Effector memory CD4-positive, alpha-beta T cell (primary cell): ENCODE measurements around the gene CCDC141.

Experiments used
- DNase-seq, 3 donors: peaks; one replicate each; pipeline ENCODE4 v3.0.0-alpha.2; 2020
- H3K27ac ChIP-seq: 2 replicates; pipeline ENCODE4 v1.7.0; 2013; ENCODE audit warnings: mild to moderate bottlenecking, low read length, moderate library complexity; ENCODE audit not compliant: insufficient read depth, poor library complexity, severe bottlenecking
- H3K27me3 ChIP-seq: replicated peaks from 2 replicates; pipeline ENCODE4 v1.7.0; 2013; ENCODE audit warnings: mild to moderate bottlenecking, low read length; ENCODE audit not compliant: insufficient read depth, control insufficient read depth, poor library complexity, severe bottlenecking
- H3K36me3 ChIP-seq: 2 replicates; pipeline ENCODE4 v1.7.0; 2013; ENCODE audit warnings: mild to moderate bottlenecking, low read length, moderate library complexity; ENCODE audit not compliant: control insufficient read depth, insufficient read depth
- H3K4me1 ChIP-seq: 2 replicates; pipeline ENCODE4 v1.7.0; 2013; ENCODE audit warnings: low read length, mild to moderate bottlenecking; ENCODE audit not compliant: control insufficient read depth, insufficient read depth, poor library complexity, severe bottlenecking
- H3K4me3 ChIP-seq: 2 replicates; pipeline ENCODE4 v1.7.0; 2013; ENCODE audit warnings: low read length, low read depth, mild to moderate bottlenecking; ENCODE audit not compliant: insufficient read depth, poor library complexity, severe bottlenecking
- H3K9me3 ChIP-seq: 2 replicates; pipeline ENCODE4 v1.7.0; 2013; ENCODE audit warnings: mild to moderate bottlenecking, low read length, moderate library complexity; ENCODE audit not compliant: control insufficient read depth

Gene CCDC141

DNA sequence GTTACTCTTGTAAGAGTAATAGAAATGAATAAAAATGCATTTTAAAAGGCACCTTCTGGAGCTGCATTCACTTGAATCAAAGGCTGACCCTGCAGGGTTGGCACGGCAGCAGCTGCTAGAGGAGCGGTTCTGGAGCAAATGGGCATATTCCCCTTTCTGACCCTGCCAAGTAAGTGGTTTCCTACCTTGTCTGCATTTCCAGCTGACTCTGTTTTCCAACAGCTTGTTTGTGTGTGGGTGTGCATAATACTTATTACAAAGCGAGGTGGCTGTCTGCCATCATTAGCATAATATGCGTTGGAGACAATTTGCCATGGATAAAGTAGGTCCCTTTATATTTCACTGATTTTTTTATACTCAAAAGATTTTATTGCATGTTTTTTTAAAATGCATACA, 221.5 kb downstream of the CCDC141 start:
- Histone ChIP-seq H3K27me3 (no peaks in the 10 kb centered on the region), H3K36me3 (no peaks in the 10 kb centered on the region), H3K4me1 (no peaks in the 10 kb centered on the region), H3K9me3 (no peaks in the 10 kb centered on the region), H3K27ac (no peak overlapping the region), H3K4me3 (no peak overlapping the region)
- no peak for DNase-seq

DNA sequence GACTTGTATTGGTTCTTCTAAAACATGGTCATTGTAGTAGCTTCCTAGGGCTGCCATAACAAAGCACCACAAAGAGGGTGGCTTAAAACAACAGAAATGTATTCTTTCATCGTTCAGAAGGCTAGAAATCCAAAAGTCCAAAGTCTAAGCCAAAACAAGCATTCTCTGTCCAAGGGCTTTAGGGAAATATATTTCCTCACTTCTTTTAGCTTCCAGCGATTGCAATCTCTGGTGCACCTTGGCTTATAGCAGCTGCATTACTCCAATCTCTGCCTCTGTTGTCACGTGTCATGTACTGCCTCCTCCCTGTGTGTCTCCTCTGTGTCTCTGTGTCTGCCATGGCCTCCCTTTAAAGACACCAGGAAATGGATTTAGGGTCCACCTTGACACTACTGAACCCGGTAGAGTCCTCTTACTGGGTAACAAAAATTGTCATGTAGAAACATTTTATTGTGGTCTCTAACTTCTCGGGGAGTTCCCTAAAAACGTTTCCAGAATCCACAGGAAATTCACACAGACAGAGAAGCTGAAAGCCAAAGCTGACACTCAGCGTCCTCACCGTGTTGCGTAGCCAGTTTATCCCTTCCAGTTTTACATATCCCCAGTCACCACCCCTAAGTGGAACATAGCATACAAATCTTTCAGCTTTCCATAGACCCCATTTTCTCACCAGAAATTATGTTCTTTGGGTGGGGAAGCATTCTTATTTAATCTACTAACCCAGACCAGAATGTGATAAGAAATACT, 222.0 kb downstream of the CCDC141 start:
- H3K4me3 ChIP-seq: no peak overlapping the region
- DNase-seq: no peak
- H3K27me3 ChIP-seq: no peaks in the 10 kb centered on the region
- no peaks in the 10 kb centered on the region for H3K9me3 ChIP-seq
- no peaks in the 10 kb centered on the region for H3K36me3 ChIP-seq
- no peak overlapping the region for H3K27ac ChIP-seq
- no peaks in the 10 kb centered on the region for H3K4me1 ChIP-seq

DNA sequence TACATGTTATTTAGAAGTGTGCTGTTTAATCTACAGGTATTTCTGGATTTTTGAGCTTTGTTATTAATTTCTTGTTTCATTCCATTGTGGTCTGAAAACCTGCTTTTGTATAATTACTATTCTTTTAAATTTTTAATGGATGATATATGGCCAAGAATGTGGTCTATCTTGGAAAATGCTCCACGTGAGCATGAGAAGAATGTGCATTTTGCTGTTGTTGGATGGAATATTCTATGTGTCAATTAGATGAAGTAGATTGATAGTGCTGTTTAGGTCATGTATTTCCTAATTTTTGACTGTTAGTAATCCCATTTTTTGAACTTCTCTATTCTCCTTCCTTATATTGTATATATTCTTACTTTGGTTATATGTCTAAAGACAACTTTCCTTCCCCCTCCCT, 222.8 kb downstream of the CCDC141 start:
- Histone ChIP-seq H3K36me3 (no peaks in the 10 kb centered on the region), H3K9me3 (no peaks in the 10 kb centered on the region), H3K4me3 (no peak overlapping the region), H3K27me3 (no peaks in the 10 kb centered on the region), H3K27ac (no peak overlapping the region), H3K4me1 (no peaks in the 10 kb centered on the region)
- DNase-seq: no peak

DNA sequence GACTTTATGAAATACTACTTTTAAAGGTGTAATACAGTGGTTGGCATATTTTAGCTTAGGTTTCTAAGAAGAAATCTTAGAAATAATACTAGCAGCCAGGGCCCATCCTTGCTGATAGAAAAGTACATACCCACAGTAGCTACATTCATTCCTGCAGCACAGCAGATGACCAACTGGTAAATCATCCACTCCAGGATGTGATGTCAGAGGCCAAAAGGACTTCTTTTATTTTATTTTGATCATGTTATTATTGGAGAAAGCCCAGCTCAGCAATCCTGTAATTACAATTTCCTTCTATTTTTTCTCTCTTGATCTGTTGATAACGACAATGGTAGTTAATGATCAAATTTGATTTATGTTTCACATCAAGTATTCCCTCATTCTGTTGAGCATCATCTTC, 224.8 kb downstream of the CCDC141 start:
- Histone ChIP-seq H3K27ac (no peak overlapping the region), H3K4me3 (no peak overlapping the region), H3K9me3 (no peaks in the 10 kb centered on the region), H3K36me3 (no peaks in the 10 kb centered on the region), H3K27me3 (no peaks in the 10 kb centered on the region), H3K4me1 (no peaks in the 10 kb centered on the region)
- no peak for DNase-seq

DNA sequence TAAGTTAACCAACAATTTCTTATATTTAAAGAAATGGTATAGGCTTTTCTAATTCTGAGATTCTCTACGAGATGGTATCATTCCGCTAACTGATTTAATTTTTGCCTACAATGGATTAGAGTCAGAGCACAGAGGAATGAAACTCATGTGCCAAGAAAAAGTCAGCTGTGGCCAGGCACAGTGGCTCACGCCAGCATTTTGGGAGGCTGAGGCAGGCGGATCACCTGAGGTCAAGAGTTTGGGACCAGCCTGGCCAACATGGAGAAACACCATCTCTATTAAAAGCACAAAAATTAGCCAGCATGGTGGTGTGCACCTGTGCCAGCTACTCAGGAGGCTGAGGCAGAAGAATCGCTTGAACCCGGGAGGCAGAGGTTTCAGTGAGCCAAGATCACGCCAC, 225.8 kb downstream of the CCDC141 start:
- Histone ChIP-seq H3K27me3 (no peaks in the 10 kb centered on the region), H3K27ac (no peak overlapping the region), H3K4me3 (no peak overlapping the region), H3K9me3 (no peaks in the 10 kb centered on the region), H3K36me3 (no peaks in the 10 kb centered on the region), H3K4me1 (peaks cover 3% of the 10 kb centered on the region)
- DNase-seq: no peak

DNA sequence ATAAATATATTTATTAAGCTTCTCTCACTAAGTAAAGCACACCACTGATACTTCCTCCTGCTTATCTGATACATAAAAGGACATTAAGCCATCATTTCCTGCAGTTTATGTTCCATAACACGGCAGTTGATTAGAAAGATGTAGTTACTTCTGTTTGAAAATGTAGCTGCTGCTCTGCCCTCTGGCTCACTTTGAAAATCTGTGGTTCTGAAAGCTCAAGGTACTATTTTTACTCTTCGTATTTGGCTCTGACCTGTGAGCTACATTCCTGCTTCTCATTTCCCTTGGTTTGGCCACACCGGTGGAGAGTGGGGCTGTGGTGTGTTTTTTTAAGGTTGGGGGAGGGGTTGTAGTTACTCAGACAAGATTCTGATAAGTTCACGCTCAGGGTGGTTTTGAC, 229.9 kb downstream of the CCDC141 start:
- no peaks in the 10 kb centered on the region for H3K36me3 ChIP-seq
- no peaks in the 10 kb centered on the region for H3K27me3 ChIP-seq
- no peak overlapping the region for H3K4me3 ChIP-seq
- DNase-seq: no peak
- peaks cover 3% of the 10 kb centered on the region for H3K4me1 ChIP-seq
- H3K27ac ChIP-seq: no peak overlapping the region
- no peaks in the 10 kb centered on the region for H3K9me3 ChIP-seq

DNA sequence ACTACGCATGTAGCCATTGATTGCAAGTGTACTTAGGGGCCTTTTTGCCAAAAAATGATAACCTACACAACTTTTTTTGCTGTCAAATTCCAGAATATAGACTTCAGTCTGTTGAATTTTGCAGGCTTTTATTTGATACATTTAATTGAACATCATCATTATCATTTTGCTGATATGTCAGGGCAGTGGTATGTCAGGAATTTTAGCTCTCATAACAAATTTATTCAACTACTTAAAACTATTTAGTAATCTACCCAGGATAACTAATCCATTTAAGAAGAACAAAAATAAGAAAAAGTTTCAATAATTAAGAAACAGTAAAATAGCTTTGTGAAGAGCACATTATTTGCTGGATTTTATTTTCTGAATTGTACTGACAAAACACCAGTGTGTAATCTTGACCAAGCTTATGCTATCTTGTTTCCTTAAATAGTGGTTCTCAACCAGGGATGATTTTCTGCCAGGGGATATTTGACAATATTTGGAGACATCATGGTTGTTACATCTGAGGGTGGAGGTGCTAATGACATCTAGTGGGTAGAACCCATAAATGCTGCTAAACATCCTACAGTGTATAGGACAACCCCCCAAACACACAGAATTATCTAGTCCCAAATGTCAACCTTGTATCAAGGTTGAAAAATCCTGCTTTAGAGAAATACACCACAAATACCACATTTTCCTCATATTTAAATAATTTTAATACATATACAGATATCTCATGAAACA, 230.6 kb downstream of the CCDC141 start:
- Histone ChIP-seq H3K27ac (no peak overlapping the region), H3K36me3 (no peaks in the 10 kb centered on the region), H3K4me3 (no peak overlapping the region), H3K9me3 (no peaks in the 10 kb centered on the region), H3K4me1 (peaks cover 3% of the 10 kb centered on the region), H3K27me3 (no peaks in the 10 kb centered on the region)
- DNase-seq: no peak

DNA sequence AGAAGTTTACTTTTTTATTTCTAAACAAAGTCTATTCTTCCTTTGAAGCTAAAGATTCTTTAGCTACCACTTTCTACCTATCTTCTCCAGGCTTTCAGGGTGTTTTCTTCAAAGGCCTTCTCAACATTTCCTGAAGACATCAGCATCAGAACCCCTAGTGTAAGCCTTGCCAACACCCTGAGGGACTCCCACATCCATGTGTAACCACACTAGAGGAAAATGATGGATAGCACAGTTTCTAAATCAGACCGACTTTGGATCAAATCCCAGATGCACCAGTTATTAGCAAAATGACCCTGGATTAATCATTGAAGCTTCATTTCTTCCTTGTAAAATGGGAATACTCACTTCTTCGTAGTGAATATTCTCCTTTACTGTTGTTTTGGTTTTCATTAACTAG, 238.0 kb downstream of the CCDC141 start:
- H3K4me3 ChIP-seq: no peak overlapping the region
- no peak overlapping the region for H3K27ac ChIP-seq
- H3K9me3 ChIP-seq: no peaks in the 10 kb centered on the region
- no peaks in the 10 kb centered on the region for H3K27me3 ChIP-seq
- H3K4me1 ChIP-seq: no peaks in the 10 kb centered on the region
- DNase-seq: no peak
- no peaks in the 10 kb centered on the region for H3K36me3 ChIP-seq

DNA sequence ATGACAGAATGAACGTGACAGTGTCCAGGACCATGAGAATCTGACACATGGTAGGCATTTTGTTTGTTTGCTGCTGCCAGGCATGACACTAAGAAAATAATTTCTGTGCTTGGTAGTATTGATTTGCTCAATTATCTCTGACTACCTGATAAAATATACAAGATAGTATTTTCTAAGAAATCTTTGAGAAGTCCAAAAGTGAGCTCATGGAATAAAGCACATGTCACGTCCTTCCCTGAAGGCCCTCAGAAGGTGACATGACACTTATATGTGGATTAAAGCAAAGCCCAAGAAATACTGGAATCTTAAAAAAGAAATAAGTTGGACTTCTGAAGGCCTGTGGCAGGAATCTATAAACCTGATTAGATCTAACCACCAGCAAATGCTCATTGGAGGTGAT, 238.9 kb downstream of the CCDC141 start:
- H3K36me3 ChIP-seq: no peaks in the 10 kb centered on the region

DNA sequence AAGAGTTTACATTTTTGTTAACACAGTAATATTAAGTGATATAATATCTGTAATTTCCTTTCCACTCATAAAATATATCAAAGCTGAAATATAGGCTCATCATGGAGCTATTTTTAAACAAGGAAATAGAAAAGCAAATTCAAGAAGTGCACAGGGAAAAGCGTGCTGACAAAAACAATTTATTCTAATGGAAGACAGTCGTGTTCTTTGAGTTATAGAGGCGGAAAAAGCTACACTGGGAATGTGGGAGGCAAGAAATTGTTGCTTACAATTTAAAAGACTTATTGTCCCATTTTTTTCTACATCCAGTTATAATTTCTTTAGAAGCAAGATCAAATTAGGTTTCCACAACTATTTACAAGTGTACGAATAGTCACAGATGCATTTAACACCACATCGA, 239.5 kb downstream of the CCDC141 start:
- DNase-seq: no peak
- Histone ChIP-seq H3K36me3 (no peaks in the 10 kb centered on the region), H3K4me1 (no peaks in the 10 kb centered on the region), H3K9me3 (no peaks in the 10 kb centered on the region), H3K27ac (no peak overlapping the region), H3K4me3 (no peak overlapping the region), H3K27me3 (no peaks in the 10 kb centered on the region)

More for the DNA sequence above, 238.9 kb downstream of the CCDC141 start:
- DNase-seq: no peak
- H3K27ac ChIP-seq: no peak overlapping the region
- H3K4me1 ChIP-seq: no peaks in the 10 kb centered on the region
- no peaks in the 10 kb centered on the region for H3K27me3 ChIP-seq
- no peaks in the 10 kb centered on the region for H3K9me3 ChIP-seq
- no peak overlapping the region for H3K4me3 ChIP-seq
